Measurements from ENCODE around the gene SURF2. TPM values are rescaled to one million over a fixed set of nuclear protein-coding genes. Genes with fewer than 3 reads are reported as not detected.

The SURF2 gene
- total RNA-seq, 1 experiment from 2014 or later: 18.1 TPM

DNA sequence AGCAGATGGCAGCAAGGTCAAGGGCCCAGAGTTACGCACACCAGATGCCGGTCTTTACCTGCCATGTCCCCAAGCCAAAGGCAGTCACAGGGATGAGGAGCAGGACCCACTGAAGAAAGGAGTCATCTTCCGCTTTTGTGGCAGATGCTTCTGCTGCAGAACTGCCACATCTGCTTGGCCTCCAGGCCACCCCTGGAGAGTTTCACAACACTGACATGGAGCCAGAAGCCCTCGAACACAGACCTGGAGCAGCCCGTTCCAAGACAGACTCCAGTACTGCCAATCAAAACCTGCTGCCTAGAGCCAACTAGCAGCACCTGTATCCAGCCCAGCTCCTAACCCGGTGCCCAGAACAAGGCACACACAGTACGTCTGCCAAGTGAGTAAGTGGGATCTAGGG lies 1.6 kb upstream of the SURF2 start:
- Histone ChIP-seq H3K9me2 (ENCODE audit: insufficient read depth) (no peaks in the 10 kb centered on the region), H3K4me3 (peak overlapping the region; percentile 88; the same call in 1 of the 2 replicates), H3K36me3 (ENCODE audit: low read depth) (peaks cover 27% of the 10 kb centered on the region), H3K9me3 (ENCODE audit: insufficient read depth, low read depth) (no peaks in the 10 kb centered on the region), H3F3A (ENCODE audit: insufficient read depth, low read depth) (peaks cover 53% of the 10 kb centered on the region), H3K27ac (no peak overlapping the region), H3K4me1 (replicated peaks; ENCODE audit: insufficient read depth) (peaks cover 21% of the 10 kb centered on the region), H3K27me3 (ENCODE audit: insufficient read depth, low read depth) (no peaks in the 10 kb centered on the region), H3K4me2 (peak overlapping the region; percentile 91), H3K79me2 (ENCODE audit: low read depth) (peaks cover 37% of the 10 kb centered on the region), H4K20me1 (ENCODE audit: insufficient read depth) (peaks cover 34% of the 10 kb centered on the region), H2AFZ (no peak overlapping the region)
- intact Hi-C loops (cut with micrococcal nuclease; ENCODE audit: unreplicated experiment): loop anchor here (5.0 kb wide), 1 partner anchor 133 kb away; no protein-coding TSS in a partner anchor
- no peak for DNase-seq
- BruUV-seq (replicated peaks): no TSS peak
- CTCF ChIA-PET: no interaction called here
- POLR2A ChIA-PET (ENCODE audit: unreplicated experiment): interaction anchor here (0.6 kb wide), 2 partner anchors 13 to 19 kb away, joined by 3 to 6 read pairs; no protein-coding TSS in a partner anchor
- TF ChIP-seq, protein P1, sequence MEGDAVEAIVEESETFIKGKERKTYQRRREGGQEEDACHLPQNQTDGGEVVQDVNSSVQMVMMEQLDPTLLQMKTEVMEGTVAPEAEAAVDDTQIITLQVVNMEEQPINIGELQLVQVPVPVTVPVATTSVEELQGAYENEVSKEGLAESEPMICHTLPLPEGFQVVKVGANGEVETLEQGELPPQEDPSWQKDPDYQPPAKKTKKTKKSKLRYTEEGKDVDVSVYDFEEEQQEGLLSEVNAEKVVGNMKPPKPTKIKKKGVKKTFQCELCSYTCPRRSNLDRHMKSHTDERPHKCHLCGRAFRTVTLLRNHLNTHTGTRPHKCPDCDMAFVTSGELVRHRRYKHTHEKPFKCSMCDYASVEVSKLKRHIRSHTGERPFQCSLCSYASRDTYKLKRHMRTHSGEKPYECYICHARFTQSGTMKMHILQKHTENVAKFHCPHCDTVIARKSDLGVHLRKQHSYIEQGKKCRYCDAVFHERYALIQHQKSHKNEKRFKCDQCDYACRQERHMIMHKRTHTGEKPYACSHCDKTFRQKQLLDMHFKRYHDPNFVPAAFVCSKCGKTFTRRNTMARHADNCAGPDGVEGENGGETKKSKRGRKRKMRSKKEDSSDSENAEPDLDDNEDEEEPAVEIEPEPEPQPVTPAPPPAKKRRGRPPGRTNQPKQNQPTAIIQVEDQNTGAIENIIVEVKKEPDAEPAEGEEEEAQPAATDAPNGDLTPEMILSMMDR (conservative IDR thresholded peaks at IDR 0.05): no peak
- TF ChIP-seq EZH2 (IDR thresholded peaks at IDR 0.05; ENCODE audit: low read depth): no peak

GRCh38 chr9:133355881-133356357 lies 431 bp upstream of the SURF2 start:
- Histone ChIP-seq H4K20me1 (ENCODE audit: insufficient read depth) (peaks cover 31% of the 10 kb centered on the region), H2AFZ (no peak overlapping the region), H3K36me3 (ENCODE audit: low read depth) (peaks cover 15% of the 10 kb centered on the region), H3K4me1 (replicated peaks; ENCODE audit: insufficient read depth) (peaks cover 16% of the 10 kb centered on the region), H3K4me3 (peak overlapping the region; percentile 88), H3K4me2 (peak overlapping the region; percentile 91), H3K27ac (0 out of 2 replicates have a peak overlapping the region, but pooled peaks have one; percentile 16), H3F3A (ENCODE audit: insufficient read depth, low read depth) (peaks cover 50% of the 10 kb centered on the region), H3K9me3 (ENCODE audit: insufficient read depth, low read depth) (no peaks in the 10 kb centered on the region), H3K79me2 (ENCODE audit: low read depth) (peaks cover 26% of the 10 kb centered on the region), H3K9me2 (ENCODE audit: insufficient read depth) (no peaks in the 10 kb centered on the region), H3K27me3 (ENCODE audit: insufficient read depth, low read depth) (no peaks in the 10 kb centered on the region)
- no peak for TF ChIP-seq EZH2 (IDR thresholded peaks at IDR 0.05; ENCODE audit: low read depth)
- TF ChIP-seq, protein P1 (conservative IDR thresholded peaks at IDR 0.05): no peak
- no TSS peak for BruUV-seq (replicated peaks)
- POLR2A ChIA-PET (ENCODE audit: unreplicated experiment): interaction anchor here (0.5 to 0.9 kb wide), 4 partner anchors 21 to 691 kb away, joined by 3 to 7 read pairs (median 5); no protein-coding TSS in a partner anchor
- DNase-seq: no peak
- intact Hi-C loops (cut with micrococcal nuclease; ENCODE audit: unreplicated experiment): loop anchor here (2.0 to 5.0 kb wide), 3 partner anchors 19 to 131 kb away; no protein-coding TSS in a partner anchor
- CTCF ChIA-PET: interaction anchor here (1.2 kb wide), 1 partner anchor 129 kb away, joined by 3 read pairs; no protein-coding TSS in a partner anchor

GRCh38 chr9:133357656-133358055 lies 1.3 kb downstream of the SURF2 start:
- DNase-seq: no peak
- Histone ChIP-seq H3K9me3 (ENCODE audit: insufficient read depth, low read depth) (no peaks in the 10 kb centered on the region), H3K36me3 (ENCODE audit: low read depth) (0 out of 2 replicates have a peak, but pooled peaks cover 7% of the 10 kb centered on the region), H3K79me2 (ENCODE audit: low read depth) (peaks cover 24% of the 10 kb centered on the region), H3F3A (ENCODE audit: insufficient read depth, low read depth) (peaks cover 49% of the 10 kb centered on the region), H3K27me3 (ENCODE audit: insufficient read depth, low read depth) (no peaks in the 10 kb centered on the region), H2AFZ (no peak overlapping the region), H3K4me1 (replicated peaks; ENCODE audit: insufficient read depth) (peaks cover 16% of the 10 kb centered on the region), H3K27ac (no peak overlapping the region), H3K9me2 (ENCODE audit: insufficient read depth) (no peaks in the 10 kb centered on the region), H3K4me2 (peak overlapping the region; percentile 98), H4K20me1 (ENCODE audit: insufficient read depth) (peaks cover 30% of the 10 kb centered on the region), H3K4me3 (peak overlapping the region; percentile 88; the same call in 1 of the 2 replicates)
- POLR2A ChIA-PET (ENCODE audit: unreplicated experiment): no interaction called here
- intact Hi-C loops (cut with micrococcal nuclease; ENCODE audit: unreplicated experiment): loop anchor here (2.0 to 5.0 kb wide), 3 partner anchors 17 to 130 kb away; no protein-coding TSS in a partner anchor
- BruUV-seq (replicated peaks): no TSS peak
- CTCF ChIA-PET: interaction anchor here (0.7 kb wide), 1 partner anchor 91 kb away, joined by 4 read pairs; no protein-coding TSS in a partner anchor
- no peak for TF ChIP-seq EZH2 (IDR thresholded peaks at IDR 0.05; ENCODE audit: low read depth)
- TF ChIP-seq, protein P1 (conservative IDR thresholded peaks at IDR 0.05): no peak
